GM21390 (cell line): ENCODE measurements around the gene LEPR.
"Not testable (repeated sequence)": the region's sequence is repeated elsewhere in the genome, so short reads cannot be mapped to it uniquely, and the experiment has no call there.

ENCODE experiments used
- ATAC-seq: cut with Tn5 transposase; IDR thresholded peaks from one replicate; pipeline ENCODE4 v1.9.1; 2021; ENCODE audit not compliant: unreplicated experiment

The LEPR gene

DNA sequence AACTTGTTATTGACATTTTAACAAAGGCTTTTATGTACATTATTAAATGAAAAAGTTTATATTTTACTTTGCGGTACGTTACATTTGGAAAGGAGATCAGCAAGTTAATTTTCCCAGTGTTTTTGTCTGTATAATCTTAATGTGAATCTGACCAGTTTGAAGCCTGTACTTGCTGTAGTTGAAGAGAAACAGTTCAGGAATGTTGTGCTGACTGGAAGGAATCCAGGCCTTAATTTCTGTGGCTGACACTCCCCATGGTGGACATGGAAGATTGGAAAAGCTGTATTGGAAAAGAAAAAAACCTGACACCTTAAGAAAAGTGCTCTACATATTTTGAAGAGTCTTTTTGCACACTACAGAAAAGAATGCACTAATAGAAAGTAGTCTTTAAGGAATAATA lies 15.5 kb downstream of the LEPR start:
- ATAC-seq: no peak

DNA sequence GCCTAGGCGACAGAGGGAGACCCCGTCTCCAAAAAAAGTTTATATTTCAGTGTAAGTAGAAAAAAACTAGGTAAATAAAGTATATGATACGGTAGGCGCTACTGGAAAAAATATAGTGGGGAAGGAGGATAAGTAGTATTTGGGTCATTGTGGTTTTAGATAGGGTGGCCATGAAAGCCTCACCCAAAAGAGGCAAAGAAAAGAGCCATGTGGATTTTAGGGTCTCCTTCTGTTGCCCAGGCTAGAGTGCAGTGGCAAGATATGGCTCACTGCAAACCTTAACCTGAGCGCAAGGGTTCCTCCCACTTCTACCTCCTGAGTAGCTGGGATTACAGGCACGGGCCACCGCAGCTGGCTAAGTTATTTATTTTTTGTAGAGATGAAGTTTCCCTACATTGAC lies 17.1 kb downstream of the LEPR start:
- ATAC-seq: no peak

DNA sequence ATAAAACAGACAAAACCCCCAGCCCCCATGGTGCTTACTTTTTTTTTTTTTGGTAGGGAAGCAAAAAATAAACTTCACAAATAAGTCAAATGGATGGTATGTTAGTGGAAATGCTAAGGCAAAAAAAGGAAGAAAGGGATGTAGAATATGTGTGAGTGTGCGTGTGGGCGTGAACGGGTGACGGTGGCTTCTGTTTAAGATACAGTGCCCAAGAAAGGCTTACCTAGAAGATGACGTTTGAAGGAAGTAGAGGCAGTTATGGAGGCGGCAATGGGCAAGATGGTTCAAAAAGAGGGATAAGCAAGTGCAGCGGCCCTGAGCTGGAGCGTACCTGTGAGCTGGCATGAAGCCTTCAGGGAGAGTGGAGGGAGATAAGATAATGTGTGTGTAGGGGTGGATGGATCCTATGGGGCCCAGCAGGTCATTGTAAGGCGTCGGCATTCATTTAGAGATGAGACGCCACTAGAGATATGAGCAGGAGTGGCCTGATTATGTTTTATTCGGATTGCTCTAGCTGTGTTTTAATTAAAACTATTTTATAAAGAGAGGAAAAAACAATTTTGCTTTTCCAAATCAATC lies 19.9 kb downstream of the LEPR start:
- no peak for ATAC-seq

- no peak for ATAC-seq
Measured at GRCh38 chr1:65440915-65441314, 20.4 kb downstream of the LEPR start.

GRCh38 chr1:65441464-65441863 lies 21.0 kb downstream of the LEPR start:
- ATAC-seq: no peak

GRCh38 chr1:65442442-65442841 lies 22.0 kb downstream of the LEPR start:
- no peak for ATAC-seq

DNA sequence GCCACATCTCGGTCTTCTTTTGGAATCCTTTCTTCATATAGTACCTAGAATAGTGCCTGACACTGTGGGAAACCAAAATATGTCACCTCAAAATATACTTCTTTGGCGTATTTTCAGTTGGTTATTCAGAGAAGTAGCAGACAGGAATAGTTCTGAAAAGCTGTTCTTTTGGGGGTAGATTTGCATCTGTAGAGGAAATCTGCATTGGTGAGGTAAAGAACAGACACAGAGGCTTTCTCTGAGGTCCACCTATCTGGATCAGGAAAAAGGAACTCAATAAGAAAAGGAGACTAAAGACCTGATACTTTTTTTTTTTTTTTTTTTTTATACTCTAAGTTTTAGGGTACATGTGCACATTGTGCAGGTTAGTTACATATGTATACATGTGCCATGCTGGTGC lies 23.2 kb downstream of the LEPR start:
- no peak for ATAC-seq

GRCh38 chr1:65444128-65444640 lies 23.7 kb downstream of the LEPR start:
- ATAC-seq: no peak

DNA sequence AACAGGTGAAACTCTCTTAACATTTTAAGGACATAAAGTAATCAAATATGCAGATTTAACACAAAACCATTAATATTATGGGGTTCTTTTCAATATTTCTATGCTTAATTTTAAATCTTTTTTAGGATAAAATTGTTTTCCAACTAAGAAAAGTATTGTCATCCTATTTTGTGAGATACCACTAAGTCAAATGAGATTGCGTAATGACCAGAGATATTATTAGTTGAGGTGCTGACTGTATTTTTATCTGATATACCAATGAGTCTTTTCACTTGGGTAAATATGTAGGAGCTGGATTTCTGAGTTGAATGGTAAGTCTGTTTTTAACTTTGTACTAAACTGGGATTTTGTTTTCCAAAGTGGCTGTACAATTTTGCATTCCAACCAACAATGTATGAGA lies 25.4 kb downstream of the LEPR start:
- ATAC-seq: no peak

DNA sequence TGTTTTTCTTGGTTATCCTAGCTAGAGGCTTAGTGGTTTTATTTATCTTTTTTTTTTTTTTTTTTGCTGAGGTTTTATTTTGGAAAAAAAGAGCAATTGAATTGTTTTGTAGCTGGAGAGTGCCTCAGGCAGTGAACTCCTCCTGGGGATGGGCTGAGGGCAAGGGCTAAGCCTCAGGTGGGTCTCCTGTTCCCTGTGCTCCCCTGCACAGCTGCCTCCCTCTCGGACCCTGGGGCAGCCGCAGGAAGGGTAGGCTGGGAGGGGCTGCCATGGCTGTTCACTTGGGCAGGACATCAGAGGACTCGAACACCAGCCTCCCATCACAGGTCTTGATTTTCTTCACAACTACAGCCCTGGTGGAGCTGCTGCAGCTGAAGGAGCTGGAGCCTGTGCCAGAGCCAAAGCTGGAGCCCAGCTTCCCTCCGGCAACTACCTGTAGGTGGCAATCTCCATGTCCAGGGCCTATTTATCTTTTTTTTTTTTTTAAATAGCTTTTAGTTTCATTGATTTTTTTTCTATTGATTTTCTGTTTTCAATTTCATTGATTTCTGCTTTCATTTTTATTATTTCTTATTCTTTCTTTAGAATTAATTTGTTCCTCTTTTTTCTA lies 28.9 kb downstream of the LEPR start:
- ATAC-seq: no peak

DNA sequence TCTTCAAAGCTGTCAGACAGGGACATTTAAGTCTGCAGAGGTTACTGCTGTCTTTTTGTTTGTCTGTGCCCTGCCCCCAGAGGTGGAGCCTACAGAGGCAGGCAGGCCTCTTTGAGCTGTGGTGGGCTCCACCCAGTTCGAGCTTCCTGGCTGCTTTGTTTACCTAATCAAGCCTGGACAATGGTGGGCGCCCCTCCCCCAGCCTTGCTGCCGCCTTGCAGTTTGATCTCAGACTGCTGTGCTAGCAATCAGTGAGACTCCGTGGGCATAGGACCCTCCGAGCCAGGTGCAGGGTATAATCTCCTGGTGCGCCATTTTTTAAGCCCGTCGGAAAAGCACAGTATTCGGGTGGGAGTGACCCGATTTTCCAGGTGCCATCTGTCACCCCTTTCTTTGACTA lies 35.2 kb downstream of the LEPR start:
- ATAC-seq: not testable (repeated sequence)

DNA sequence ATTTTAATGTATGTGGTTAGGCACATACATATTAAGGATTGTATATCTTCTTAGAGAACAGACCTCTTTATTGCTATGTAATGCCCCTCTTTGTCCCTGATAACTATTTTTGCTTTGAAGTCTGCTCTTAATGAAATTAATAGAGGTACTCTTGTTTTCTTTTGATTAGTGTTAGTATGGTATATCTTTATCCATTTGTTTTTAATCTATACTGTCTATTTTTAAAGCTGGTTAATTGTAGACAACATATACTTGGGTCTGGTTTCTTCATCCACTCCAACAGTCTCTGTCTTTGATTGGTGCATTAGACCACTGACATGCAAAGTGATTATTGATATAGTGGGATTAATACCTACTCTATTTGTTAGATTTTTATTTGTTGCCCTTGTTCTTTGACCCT lies 36.0 kb downstream of the LEPR start:
- ATAC-seq: no peak

DNA sequence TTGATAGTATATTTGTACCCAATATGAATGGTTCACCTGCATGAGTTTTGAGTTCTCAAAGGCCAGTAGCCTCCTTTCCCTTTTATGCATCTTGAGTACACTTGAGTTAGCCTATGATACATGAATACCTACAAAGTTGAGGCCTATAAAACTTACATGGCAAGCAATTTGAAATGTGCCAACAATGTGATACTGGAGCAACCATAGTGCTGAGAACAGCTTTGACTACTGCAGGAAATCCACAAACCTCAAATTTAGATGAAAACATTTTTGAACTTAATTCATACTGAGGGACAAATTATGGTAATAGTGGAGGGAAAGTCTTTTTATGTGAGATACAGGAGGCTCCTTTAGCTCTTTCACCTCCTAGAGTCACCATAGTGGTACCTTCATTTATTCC lies 37.4 kb downstream of the LEPR start:
- no peak for ATAC-seq

- ATAC-seq: peak; percentile 28
Measured at GRCh38 chr1:65458730-65459396, 38.4 kb downstream of the LEPR start.

- peak; percentile 80 for ATAC-seq
Measured at GRCh38 chr1:65459397-65459768, 38.9 kb downstream of the LEPR start.

DNA sequence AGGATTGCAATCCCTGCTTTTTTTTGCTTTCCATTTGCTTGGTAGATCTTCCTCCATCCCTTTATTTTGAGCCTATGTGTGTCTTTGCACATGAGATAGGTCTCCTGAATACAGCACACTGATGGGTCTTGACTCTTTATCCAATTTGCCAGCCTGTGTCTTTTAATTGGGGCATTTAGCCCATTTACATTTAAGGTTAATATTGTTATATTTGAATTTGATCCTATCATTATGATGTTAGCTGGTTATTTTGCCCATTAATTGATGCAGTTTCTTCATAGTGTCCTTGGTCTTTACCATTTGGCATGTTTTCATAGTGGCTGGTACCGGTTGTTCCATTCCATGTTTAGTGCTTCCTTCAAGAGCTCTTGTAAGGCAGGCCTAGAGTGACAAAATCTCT lies 45.4 kb downstream of the LEPR start:
- ATAC-seq: not testable (repeated sequence)

GRCh38 chr1:65467536-65467935 lies 47.1 kb downstream of the LEPR start:
- no peak for ATAC-seq

DNA sequence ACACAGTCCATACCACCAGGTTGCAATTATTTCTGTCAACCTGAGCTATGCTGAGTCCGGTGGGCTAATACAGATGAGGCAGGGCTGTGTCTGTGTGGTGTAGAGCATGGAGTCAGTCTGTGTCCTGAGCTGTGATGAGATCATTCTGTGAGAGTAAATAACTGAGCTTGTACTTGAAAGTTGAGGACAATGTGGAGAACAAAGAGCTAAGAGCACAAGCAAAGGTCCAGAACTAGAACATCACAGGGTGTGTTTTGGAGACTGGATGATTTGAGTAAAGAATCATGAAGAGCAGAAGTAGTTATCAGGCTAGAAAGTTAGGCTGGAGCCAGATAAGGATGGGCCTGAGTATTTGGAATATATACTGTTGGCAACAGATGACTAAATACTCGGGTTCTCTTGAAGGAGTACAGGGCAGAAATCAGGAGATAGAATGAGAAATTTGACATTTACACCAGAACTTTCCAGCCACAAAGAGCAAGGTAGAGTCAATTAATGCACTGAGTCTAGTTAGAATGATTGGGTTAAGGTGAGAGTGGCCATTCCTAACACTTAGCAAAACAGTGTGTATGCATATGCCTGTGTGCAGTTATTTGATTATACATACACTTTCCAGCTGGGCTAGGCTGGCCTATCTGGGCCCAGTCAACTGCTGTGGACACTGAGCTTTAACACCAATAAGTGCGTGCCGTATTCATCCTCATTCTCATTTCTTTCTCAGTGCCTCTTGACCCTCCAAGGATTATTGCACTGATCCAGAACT lies 48.8 kb downstream of the LEPR start:
- ATAC-seq: no peak

DNA sequence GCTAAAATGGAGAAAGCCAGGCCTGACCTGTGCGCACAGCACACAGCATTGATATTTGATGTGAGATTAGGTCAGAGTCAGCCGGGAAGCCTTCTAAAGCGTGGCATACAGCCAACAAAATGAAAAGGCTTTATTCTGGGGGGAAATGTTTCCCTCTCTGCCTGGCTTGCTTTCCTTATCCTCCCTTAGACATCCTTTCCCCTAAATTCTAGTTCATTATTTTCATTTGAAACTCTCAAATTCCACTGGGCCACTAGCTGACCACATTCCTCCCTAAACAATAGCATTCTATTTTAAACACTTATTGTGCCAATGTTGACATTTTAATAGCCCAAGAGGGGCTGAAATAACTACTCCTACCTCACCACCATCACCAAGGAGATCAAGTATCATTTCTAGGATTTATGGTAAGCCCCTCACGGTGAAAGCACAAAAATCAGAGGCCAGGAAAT lies 49.4 kb downstream of the LEPR start:
- no peak for ATAC-seq
